Measurements from ENCODE around the gene PLIN3.
"Not testable (repeated sequence)": the region's sequence is repeated elsewhere in the genome, so short reads cannot be mapped to it uniquely, and the experiment has no call there.

The PLIN3 gene

GRCh38 chr19:4792019-4792865, 75.2 kb downstream of the PLIN3 start:
- peaks cover 30% of the 10 kb centered on the region for H3K4me1 Mint-ChIP-seq (ENCODE audit: low read depth)
- not testable (repeated sequence) for H3K9me3 Mint-ChIP-seq (ENCODE audit: low read depth); H3K36me3 Mint-ChIP-seq

DNA sequence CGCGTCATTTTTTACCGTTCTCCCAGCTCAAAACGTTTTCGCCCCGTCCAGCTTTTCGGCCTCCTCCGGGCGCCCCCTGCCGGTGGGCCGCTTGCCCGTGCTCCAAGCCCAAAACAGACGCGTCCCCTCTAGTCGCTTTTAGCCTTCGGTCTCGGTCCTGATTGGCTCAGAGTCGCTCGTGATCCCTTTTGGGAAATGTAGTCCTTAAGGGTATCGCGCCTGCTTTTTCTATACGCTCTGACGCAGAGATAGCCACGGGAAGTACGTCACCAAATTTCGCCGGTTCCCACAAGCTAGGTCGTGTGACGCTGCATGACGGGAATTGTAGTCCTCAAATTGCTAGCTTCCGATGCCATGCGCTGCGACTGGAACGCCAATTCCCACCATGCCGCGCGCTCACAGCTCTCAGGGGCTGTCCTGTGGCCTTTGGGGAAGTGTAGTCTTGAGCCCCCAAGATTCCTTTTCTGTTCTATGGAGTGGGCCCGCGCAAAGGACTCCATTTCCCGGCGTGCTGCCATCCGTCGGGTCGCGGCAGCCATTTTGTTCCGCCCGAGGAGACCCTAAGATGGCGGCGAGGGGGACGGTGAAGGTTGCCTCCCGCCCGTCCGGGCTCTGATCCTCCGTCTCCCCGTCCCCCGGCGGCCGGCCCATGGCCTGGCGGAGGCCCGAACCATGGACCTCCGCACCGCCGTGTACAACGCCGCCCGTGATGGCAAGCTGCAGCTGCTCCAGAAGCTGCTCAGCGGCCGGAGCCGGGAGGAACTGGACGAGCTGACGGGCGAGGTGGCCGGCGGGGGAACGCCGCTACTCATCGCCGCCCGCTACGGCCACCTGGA, 76.1 kb downstream of the PLIN3 start, which contains the start of gene FEM1A:
Gene FEM1A, plus strand, starts transcription at position 552 of the 836 bp plus-strand sequence. Its CDS starts 121 bp downstream, at position 673.
- Mint-ChIP-seq H3K4me1 (ENCODE audit: low read depth) (peaks cover 25% of the 10 kb centered on the region), H3K27ac (peak within 1 kb of the TSS; percentile 85), H3K27me3 (no peaks in the 10 kb centered on the region), H3K36me3 (no peaks in the 10 kb centered on the region), H3K9me3 (ENCODE audit: low read depth) (no peaks in the 10 kb centered on the region), H3K4me3 (peak within 1 kb of the TSS; percentile 89)

More at GRCh38 chr19:4792019-4792865, 75.2 kb downstream of the PLIN3 start:
- not testable (repeated sequence) for H3K27me3 Mint-ChIP-seq
- Mint-ChIP-seq H3K27ac (peak overlapping the region; percentile 85), H3K4me3 (peak overlapping the region; percentile 89)

Measured in activated naive CD8-positive, alpha-beta T cell (primary cell).